Prostate gland (tissue), 2 donors: ENCODE measurements around the gene BASP1.

Experiments
- POLR2A ChIP-seq: fragments of 450-650 bp; IDR thresholded peaks from one replicate; pipeline ENCODE4 v1.6.1; 2016; ENCODE audit warnings: antibody characterized with exemption, mild to moderate bottlenecking
- TF ChIP-seq, protein P1 (sequence below), 4 experiments: fragments of 200-600 bp in 2 of 4; fragments of 450-650 bp in 2 of 4; sonication (generic) in 2 of 4; IDR thresholded peaks; 1 replicate in 3 of 4; 2 replicates in 1 of 4; pipeline ENCODE4 v1.5.1; 2016 to 2019; ENCODE audit warnings: antibody characterized with exemption in 4 of 4, mild to moderate bottlenecking in 2 of 4, moderate library complexity in 2 of 4

DNA sequence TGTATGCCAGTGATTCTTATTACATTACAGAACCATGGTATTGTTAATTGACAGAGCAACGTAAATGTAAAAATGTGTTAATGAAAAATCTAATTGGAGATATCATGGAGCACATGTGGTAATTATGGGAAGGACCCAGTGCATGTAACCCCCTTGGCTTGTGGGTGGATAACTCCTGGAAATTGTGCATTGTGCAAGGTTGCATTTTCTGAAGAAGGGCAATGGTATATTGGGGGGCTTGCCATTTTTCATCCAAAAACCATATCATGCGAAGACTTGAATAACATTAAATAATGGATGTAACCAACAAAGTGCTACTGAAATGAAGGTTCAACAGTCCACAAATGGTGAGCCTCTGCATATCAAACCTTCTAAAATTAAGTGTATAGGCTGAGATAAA is 47.6 kb downstream of the BASP1 start:
- no peak for TF ChIP-seq POLR2A
- TF ChIP-seq, protein P1, sequence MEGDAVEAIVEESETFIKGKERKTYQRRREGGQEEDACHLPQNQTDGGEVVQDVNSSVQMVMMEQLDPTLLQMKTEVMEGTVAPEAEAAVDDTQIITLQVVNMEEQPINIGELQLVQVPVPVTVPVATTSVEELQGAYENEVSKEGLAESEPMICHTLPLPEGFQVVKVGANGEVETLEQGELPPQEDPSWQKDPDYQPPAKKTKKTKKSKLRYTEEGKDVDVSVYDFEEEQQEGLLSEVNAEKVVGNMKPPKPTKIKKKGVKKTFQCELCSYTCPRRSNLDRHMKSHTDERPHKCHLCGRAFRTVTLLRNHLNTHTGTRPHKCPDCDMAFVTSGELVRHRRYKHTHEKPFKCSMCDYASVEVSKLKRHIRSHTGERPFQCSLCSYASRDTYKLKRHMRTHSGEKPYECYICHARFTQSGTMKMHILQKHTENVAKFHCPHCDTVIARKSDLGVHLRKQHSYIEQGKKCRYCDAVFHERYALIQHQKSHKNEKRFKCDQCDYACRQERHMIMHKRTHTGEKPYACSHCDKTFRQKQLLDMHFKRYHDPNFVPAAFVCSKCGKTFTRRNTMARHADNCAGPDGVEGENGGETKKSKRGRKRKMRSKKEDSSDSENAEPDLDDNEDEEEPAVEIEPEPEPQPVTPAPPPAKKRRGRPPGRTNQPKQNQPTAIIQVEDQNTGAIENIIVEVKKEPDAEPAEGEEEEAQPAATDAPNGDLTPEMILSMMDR (IDR thresholded peaks at IDR 0.05), result no peak
